DMS53 treated with DMSO at 0.1 percent for 48 hours (cell line): ENCODE data around the gene FAM227B.
"Not testable (repeated sequence)": the region's sequence is repeated elsewhere in the genome, so short reads cannot be mapped to it uniquely, and the experiment has no call there.

Source experiments
- DNase-seq: peaks from one replicate; lab custom pipeline; 2025; ENCODE audit not compliant: unreplicated experiment; lab: John Stamatoyannopoulos, UW

FAM227B gene, protein sequence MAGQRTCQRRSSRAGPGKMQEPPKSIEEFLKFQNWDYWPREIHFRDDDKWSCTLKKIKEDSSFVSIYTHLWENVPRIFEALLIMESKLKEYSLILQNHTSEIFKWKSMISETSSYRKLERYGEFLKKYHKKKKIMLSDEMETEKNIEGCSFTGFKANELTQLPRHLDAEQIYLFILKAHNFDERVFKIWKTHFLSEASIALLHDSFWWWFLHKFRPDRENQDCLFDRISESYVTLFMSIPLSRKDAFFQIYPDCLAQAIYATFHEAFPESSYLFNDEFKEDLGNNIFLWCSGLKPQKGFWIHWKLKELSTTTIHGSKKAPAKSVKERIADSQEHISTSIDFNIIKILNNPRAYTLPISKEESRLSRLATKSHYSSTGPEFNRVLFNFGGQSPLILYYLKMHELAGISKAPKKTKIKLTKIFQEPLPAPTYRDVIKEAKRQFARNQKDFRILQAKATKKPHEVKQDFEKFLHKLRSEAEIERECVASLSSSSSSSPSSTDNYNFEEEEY

DNA sequence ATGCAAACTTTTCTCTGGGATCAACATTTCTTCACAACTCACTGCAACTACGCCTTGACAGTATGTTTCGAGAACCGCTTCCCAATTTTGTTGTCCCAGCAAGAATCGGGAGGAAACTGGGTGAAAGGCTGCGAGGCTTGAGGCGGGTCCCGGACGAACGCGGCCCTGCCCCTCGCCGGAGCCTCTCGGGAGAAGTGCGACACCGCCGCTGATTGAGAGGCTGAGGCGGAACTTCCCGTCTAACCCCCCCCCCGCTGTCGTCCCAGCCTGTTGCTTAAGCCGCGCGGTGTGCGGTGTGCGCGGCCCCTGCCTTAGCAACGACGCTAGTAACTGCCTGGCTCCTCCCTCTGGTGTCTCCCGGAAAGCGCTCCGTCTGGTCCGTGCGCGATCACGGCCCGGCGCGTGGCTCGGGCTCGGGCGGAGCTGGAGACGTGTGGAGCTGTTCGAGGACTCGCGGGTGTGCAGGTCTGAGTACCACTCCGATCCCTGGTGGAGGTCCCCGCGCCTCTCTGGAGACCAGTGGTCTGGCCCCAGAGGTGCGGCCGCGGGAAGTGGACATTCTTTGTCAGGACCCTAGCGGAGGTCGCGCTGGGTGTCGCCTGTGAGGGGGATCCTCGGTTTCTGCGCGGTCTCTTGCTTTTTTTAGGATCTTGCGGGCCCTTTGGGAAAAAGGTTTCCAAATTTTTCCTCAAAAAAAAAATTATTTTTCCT, at the start of gene FAM227B, which contains the start of gene DTWD1:
TSS of gene FAM227B (minus strand) at position 161 of the 711 bp plus-strand sequence. CDS start 5,647 bp downstream, outside the sequence.
TSS of gene DTWD1 (plus strand) at position 391 of the 711 bp plus-strand sequence. CDS start 4,120 bp downstream, outside the sequence.
- peak; percentile 88 for DNase-seq

DNA sequence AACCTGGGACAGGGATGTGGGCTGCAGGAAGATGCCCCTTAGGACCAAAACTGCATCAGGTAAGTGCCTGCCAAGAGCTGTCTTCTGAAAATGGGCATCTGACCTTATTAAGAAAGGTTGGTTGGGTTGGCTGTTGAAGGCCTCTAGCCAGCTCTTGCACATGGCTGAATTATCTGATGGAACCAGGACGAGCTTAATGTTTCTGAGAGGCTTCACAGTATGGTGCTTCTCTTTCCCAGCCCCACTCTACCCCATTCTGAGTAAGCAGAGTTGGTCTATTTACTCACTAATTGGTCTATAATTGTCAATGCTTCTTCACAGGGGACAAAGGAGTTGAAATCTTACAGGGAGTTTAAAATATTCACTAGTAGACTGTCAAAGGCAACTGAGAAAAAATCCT, 48.7 kb upstream of the FAM227B start:
- DNase-seq, result no peak

DNA sequence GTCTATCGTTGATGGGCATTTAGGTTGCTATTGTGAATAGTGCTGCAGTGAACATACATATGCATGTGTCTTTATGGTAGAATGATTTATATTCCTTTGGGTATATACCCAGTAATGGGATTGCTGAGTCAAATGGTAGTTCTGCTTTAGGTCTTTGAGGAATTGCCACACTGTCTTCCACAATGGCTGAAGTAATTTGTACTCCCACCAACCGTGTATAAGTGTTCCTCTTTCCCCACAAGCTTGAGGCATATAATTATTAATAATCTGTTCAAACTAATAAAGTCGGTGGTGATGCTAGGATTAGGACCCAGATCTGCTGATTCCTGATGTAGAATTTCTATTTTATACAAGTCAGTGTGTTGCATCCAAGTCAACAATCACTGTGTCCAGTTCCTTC, 45.9 kb upstream of the FAM227B start:
- DNase-seq, result not testable (repeated sequence)

DNA sequence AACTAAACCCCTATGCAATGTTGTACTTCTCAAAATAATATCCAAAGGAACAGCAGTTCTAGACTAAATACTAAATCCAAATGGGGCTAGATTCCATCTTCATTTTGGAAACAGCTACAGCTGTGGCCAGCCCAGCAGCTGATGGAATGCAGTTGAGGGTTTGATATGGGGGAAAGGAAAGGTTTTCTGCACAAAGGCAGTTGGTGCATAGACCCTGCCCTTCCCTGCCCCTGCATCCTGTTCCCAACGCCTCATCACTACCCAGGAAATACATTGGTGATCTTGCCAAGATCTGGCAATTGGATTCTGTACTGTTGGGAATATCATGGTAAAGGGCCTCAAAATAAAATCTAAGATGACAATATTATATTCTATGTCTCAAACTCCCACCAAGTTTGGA, 44.1 kb upstream of the FAM227B start:
- no peak for DNase-seq

DNA sequence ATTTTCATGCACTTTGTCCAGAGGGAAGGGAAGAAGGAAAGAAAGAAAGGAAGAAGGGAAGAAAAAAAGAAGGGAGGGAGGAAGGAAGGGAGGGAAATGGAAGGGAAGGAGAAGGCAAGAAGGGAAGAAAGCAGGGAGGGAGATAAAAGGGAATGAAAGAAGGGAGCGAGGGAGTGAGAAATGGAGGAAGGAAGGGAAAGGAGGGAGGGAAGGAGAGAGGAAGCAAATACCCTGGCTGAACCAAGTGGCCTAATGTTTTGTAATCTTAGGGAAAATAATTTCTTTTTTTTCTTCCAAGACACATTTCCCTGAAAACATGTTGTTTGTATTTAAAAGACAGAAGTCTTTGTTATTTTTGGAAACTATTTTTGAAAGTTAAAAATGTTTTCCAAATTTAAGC, 36.1 kb upstream of the FAM227B start:
- no peak for DNase-seq

DNA sequence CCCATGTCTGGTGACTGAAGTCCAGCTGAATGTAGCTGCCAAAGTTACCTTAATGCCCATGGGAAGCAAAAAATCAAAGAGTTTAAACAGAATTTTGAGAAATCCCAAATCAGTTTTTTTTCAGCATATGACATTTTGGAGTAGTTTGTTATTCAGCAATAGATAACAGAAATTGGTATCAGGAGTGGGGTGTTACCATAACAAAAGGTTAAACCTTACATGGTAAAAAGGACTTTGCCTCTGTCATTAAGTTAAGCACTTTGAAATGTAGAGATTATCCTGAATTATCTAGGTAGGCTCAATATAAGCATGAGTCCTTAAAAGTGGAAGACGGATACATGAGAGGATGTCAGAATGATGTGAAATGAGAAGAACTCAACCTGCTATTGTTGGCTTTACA, 32.3 kb upstream of the FAM227B start:
- DNase-seq, result no peak

DNA sequence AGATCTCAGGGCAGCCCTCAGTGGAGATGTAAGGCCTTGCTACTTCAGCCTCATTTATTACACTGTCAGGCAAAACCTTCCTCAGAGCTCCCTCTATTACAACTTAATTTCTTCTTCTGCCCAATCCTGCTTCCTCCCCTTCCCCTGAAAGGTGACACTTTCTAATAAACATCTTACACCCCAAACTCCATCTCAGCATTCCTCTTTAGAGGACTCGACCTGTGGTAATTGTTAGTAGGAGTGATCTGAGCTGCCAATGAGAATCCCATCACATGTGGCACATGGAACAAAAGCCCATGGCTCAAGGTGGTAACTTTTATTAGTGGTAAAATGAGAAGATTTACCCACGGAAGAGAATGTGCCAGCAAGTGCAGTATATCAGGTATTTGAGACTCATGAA, 30.1 kb upstream of the FAM227B start:
- no peak for DNase-seq

DNA sequence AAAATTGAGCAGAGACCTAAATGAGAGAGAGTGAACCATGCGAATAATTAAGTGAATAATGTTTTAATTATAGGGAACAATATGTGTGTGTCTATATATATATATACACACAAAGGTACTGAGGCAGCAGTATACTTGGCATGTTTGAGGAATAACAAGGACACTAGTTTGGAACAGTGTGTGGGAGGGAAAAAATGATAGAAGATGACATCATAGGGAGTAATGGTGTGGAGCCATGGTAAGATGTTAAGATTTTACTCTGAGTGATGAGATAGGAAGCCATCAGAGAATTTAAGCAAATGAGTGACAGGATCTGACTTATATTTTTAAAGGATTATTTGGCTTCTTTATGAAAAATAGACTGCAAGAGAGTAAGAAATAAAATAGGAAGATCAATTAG, 29.4 kb upstream of the FAM227B start:
- no peak for DNase-seq

DNA sequence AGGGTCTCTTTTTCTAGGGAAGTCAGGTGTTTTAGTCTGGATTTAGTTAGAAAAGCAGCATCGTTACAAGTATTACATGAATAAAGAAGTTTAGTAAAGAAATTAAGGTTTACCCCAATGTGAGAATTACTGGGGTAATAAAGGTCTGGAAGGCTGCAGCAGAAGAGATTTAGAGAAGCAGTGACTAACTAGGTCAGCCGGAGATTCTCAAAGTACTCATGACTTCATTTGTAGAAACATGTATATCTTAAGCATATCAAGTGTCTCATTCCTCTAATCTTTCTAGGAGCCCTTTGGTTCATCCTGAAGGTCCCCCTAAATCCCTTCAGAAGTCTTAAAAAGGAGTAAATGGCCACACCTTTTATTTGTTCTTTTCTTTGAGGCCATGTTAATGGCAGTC, 26.3 kb upstream of the FAM227B start:
- DNase-seq, result no peak

DNA sequence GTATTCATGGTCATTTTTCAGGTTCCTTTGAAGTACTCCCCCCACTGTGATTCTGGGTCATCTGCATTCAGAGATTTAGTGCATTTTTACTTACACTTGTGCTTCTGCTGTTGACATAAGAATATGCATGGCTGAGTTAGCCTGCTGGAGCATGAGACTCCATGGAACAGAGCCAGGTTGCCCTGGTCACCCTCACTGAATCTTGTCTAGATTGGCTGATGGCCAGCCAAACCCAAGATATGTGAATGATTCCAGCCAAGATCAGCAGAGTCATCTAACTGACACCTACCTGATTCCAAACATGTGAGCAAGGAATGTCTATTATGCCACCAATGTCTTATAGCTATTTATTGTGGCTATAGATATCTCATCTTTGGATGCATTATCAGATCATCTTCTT, 25.3 kb upstream of the FAM227B start:
- DNase-seq, result peak; percentile 44

DNA sequence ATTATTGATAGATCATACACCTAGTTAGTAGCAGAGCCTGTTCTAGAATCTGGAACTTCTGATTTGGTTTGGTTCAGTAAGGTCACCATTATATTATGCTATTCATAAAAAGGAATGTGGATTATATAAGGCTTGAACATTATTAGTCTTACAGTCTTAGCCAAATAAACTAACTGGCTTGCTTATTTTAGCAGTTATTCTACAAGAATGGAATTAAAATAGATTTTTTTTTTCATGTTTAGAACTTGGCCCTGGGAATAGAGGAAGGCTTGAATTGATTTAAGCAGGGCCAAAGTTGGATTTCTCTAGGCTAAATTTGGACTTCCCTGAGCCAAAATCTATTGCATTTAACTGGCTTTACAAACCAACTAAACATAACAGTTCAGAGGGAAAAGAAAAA, 24.7 kb upstream of the FAM227B start:
- no peak for DNase-seq

DNA sequence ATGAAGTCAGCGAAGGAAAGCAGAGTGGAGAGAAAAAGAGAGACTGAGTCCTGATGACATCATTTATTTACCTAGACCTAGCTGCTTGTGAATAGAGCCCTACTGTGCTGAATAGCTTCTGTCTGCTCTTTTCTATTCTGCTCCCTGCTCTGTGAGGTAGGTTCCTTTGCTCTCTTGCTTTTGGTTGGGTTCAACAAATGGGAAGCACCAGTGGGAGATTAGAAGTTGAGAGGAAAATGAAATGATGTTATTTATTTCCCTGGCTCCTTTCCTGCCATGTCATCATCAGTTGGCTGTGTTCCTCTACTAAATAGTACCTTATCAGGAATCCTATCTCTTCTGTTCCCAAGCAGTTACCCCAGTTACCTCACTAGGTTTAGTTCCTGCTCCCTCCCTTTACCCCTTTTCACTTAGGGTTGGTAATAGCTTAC, 23.8 kb upstream of the FAM227B start:
- DNase-seq, result no peak

DNA sequence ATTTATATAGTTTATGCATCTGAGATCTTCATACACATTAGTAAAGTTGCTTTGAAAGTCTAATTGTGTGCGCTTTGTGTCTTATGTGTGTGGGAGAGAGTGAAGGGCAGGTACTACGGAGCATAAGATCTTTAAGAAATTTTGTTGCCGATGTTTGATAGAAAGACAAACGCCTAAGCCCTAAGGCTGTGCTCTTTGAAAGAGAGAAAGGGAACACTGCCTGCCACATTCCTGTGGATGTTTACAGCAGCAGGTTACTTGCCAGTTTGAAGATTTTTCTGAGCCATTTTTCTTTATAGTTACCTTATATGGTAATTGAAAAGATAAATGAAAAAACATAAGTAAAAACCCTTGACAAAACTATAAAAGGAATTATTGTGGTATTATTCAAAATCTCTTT, 17.2 kb upstream of the FAM227B start:
- DNase-seq, result no peak

DNA sequence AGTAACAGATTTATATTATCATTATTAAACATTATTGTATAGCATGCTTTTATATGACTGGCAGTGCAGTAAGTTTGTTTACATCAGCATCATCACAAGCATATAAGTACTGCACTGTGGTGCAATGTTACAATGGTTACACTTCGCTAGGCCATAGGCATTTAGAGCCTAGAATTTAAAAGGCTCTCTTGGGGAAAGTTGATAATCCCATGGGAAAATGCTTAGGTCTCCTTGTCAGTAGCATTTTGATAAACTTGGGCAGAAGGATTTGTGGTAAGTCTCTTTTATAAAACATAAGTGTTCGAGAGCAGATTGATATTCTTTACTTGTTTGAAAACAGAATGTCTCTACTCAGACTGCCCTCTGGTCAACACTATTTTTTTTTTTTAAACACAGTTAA, 7.8 kb upstream of the FAM227B start:
- DNase-seq, result no peak

DNA sequence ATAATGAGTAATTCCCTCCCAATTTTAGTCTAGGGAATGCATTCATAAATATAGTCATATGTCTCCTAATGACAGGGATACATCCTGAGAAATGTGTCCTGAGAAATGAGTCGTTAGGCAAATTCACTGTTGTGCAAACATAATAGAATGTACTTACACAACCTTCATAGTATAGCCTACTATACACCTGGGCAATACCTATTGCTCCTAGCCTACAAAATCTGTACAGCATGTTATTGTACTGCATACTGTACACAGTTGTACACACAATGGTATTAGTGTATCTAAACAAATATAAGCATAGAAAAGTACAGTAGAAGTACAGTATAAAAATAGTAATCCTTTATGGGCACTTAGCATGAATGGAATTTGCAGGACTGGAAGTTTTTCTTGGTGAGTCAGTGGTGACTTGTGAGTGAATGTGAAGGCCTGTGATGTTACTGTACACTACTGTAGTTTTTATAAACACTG, 6.8 kb upstream of the FAM227B start:
- peak; percentile 3 for DNase-seq

DNA sequence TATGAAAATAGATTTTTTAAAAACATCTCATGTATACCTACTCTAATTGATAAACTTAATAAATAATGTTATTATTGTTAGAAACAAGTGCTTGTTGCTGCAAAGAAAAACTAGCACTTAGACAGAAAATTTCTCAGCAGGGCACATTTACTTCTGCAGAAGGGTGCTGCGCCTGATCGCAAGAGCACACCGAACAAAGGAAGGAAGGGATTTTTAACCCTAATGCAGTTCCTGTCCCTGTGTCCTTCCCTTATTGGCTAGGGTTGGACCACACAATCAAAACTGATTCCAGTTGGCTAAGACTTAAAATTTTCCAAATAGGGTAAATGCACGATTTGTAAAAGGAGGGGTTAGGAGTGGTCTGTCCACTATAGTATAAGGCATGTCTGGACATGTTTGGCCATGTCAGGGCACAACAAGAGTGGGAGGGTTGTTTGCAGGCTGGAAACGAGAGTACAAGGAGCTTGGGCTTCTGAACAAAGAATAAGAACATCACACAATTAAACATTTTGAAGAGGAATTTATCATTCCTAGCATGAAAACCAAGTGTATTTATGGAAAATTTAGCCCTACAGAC, 4.9 kb upstream of the FAM227B start:
- no peak for DNase-seq

DNA sequence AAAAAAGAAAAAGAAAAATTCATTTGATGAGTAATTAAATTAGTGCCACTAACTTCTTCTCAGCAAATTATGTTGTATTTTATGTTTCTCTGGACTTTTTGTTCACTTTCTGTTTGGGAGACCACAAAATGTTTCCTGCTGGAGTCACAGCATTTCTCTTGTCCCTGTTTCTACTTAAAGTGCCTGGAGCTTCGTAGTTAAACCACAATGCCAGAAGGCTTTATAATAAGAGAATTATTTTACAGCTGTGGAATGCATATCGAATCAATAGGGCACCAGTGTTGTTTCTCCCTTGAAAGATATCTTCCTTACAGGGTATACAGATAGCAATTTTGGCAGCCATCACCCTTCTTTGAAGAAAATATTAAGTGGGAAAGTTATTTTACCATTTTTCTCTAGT, 3.4 kb upstream of the FAM227B start:
- DNase-seq, result no peak

DNA sequence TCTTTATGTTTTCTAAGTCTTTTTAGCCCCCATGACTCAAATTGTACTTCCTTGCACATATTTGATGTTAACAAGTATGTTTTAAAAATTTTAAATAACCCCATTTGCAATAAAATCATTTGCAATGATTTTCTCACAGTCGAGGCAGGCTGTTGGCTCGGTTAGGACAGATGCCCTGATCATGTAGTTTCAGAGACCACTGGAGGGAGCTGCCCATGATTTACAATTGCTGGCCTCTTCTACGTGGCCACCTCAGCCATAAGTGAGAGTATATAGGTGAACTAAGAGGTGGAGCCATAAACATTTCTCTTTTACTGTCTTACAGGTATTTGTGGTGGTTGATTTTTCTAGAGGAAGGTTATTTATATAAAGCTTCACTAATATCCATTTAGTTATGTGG, 1.9 kb upstream of the FAM227B start:
- no peak for DNase-seq

DNA sequence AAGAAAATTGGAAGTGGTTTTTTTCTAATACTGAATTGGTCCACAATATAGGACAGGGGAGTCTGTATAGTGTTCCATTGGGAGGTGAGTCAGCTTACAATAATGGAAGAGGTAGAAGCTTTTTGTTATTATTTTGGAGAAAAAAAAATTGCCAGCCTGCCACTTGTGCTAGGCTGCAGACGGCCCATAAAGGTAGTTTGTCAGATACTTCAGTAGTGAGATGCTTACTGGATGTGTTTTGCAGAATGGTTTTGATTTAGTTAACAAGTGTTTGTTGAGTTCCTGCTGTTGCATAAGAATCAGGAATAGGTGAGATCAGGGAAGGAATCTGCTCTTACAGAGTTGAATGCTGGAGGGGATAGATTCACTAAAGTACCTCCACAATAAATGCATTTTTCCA, 1.3 kb upstream of the FAM227B start:
- no peak for DNase-seq

DNA sequence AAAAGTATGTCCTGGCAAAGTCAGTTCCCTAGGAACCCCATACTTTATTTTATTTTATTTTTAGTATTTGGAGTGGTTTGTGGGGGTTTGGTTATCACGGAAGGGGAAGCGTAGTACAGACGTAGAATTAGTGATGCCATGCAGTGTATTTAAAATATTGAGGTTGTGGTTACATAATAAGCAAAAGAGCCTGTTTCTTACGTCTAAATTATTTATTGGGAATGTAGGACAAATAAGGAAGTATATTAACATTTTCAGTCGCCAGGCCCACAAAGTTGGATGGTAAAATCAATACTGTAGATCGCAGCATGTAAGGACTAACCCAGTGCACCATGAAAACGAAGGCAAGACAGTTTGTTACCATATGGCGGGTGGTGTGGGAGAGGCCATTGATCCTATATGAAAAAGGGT, 788 bp upstream of the FAM227B start:
- DNase-seq, result peak; percentile 3

DNA sequence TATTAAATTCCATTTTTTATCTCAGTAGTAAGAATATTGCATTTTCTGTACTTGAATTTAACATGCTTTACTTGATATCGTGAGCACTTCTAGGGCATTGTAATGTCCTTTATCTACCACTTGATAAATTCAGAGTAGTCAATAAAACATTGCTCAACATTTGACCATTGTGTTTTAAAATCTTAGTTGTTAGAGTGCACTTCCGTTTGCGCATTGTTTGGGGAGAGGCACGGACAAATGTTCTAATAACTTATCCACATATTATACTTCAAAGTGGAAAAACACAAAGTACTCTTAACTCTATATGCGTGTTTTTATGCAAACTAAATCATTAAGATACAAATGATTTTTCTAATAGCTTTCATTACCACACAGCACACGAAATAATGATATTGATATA, 419 bp downstream of the FAM227B start:
- DNase-seq, result no peak

DNA sequence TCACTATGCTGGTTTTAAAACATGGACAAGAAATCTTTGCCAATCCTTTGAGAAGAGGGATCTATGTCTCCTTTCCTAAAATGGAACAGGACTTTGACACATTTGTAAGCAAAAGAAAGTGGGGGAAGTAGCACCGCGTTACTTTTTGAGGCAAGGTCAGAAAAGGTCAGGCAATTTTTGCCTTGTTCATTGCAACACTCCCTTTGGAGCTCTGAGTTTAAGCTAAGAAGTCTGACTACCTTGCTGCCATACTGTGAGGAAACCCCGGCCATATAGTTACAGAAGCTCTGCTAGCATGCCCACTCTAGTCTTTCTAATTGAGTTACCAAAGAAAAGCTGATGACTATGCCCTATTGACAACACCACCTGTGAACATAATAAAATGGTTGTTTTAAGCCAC, 1.4 kb downstream of the FAM227B start:
- DNase-seq, result no peak
